Measurements from ENCODE around the gene KRT84. TPM values are rescaled to one million over a fixed set of nuclear protein-coding genes. Genes with fewer than 3 reads are reported as not detected.
"Not testable (repeated sequence)": the region's sequence is repeated elsewhere in the genome, so short reads cannot be mapped to it uniquely, and the experiment has no call there.

KRT84 gene
- total RNA-seq, 1 donor from 2014 or later: not detected

GRCh38 chr12:52350021-52350620 lies 35.3 kb downstream of the KRT84 start:
- intact Hi-C loops (cut with DNase I): no loop called here

GRCh38 chr12:52349196-52349595 lies 36.3 kb downstream of the KRT84 start:
- Histone ChIP-seq H3K4me3 (no peak overlapping the region), H3K9me3 (no peaks in the 10 kb centered on the region), H3K4me1 (peaks cover 0 to 3% of the 10 kb centered on the region in 2 donors), H3K27me3 (no peaks in the 10 kb centered on the region), H3K36me3 (no peaks in the 10 kb centered on the region), H3K27ac (no peak overlapping the region)
- no peak for DNase-seq (ENCODE audit: low spot score in 2 of 2)
- intact Hi-C loops (cut with DNase I): no loop called here
- no peak for TF ChIP-seq CTCF (IDR thresholded peaks at IDR 0.05)

More at GRCh38 chr12:52350021-52350620, 35.3 kb downstream of the KRT84 start:
- no peak for TF ChIP-seq CTCF (IDR thresholded peaks at IDR 0.05)
- Histone ChIP-seq H3K36me3 (no peaks in the 10 kb centered on the region), H3K4me3 (no peak overlapping the region), H3K9me3 (no peaks in the 10 kb centered on the region), H3K27ac (no peak overlapping the region), H3K27me3 (no peaks in the 10 kb centered on the region), H3K4me1 (peaks cover 0 to 3% of the 10 kb centered on the region in 2 donors)
- peak in 1 of 2 donors; percentile 45 for DNase-seq (ENCODE audit: low spot score in 2 of 2)

- TF ChIP-seq CTCF (IDR thresholded peaks at IDR 0.05): no peak
- no peaks in the 10 kb centered on the region for H3K9me3 ChIP-seq
- no peak overlapping the region for H3K27ac ChIP-seq
- H3K36me3 ChIP-seq: no peaks in the 10 kb centered on the region
- H3K27me3 ChIP-seq: no peaks in the 10 kb centered on the region
- no peak overlapping the region for H3K4me3 ChIP-seq
- intact Hi-C loops (cut with DNase I): no loop called here
- peaks cover 0 to 3% of the 10 kb centered on the region in 2 donors for H3K4me1 ChIP-seq
- DNase-seq (ENCODE audit: low spot score in 2 of 2): no peak
Observed at GRCh38 chr12:52347551-52348510, 37.6 kb downstream of the KRT84 start.

- intact Hi-C loops (cut with DNase I): no loop called here
- no peaks in the 10 kb centered on the region for H3K36me3 ChIP-seq
- no peak for TF ChIP-seq CTCF (IDR thresholded peaks at IDR 0.05)
- no peak overlapping the region for H3K4me3 ChIP-seq
- H3K4me1 ChIP-seq: peaks cover 0 to 3% of the 10 kb centered on the region in 2 donors
- no peaks in the 10 kb centered on the region for H3K9me3 ChIP-seq
- no peak overlapping the region for H3K27ac ChIP-seq
- no peaks in the 10 kb centered on the region for H3K27me3 ChIP-seq
- no peak for DNase-seq (ENCODE audit: low spot score in 2 of 2)
Observed at GRCh38 chr12:52347016-52347415, 38.4 kb downstream of the KRT84 start.

GRCh38 chr12:52346593-52346992 lies 38.9 kb downstream of the KRT84 start:
- no peak for DNase-seq (ENCODE audit: low spot score in 2 of 2)
- Histone ChIP-seq H3K36me3 (no peaks in the 10 kb centered on the region), H3K27me3 (no peaks in the 10 kb centered on the region), H3K4me3 (no peak overlapping the region), H3K27ac (no peak overlapping the region), H3K9me3 (no peaks in the 10 kb centered on the region), H3K4me1 (peaks cover 0 to 3% of the 10 kb centered on the region in 2 donors)
- intact Hi-C loops (cut with DNase I): no loop called here
- TF ChIP-seq CTCF (IDR thresholded peaks at IDR 0.05): no peak

- DNase-seq (ENCODE audit: low spot score in 2 of 2); H3K4me1 ChIP-seq; H3K9me3 ChIP-seq; intact Hi-C loops (cut with DNase I); H3K36me3 ChIP-seq; H3K27ac ChIP-seq; H3K27me3 ChIP-seq; H3K4me3 ChIP-seq: not testable (repeated sequence)
Observed at GRCh38 chr12:52345041-52345440, 40.4 kb downstream of the KRT84 start.

Data from ascending aorta (tissue), 2 donors.